NCI-H2196 (cell line): ENCODE data around the gene C1QTNF1.

ENCODE experiments used
- DNase-seq: peaks from one replicate; lab custom pipeline; 2025; ENCODE audit not compliant: unreplicated experiment; lab: John Stamatoyannopoulos, UW

C1QTNF1 gene, protein sequence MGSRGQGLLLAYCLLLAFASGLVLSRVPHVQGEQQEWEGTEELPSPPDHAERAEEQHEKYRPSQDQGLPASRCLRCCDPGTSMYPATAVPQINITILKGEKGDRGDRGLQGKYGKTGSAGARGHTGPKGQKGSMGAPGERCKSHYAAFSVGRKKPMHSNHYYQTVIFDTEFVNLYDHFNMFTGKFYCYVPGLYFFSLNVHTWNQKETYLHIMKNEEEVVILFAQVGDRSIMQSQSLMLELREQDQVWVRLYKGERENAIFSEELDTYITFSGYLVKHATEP

DNA sequence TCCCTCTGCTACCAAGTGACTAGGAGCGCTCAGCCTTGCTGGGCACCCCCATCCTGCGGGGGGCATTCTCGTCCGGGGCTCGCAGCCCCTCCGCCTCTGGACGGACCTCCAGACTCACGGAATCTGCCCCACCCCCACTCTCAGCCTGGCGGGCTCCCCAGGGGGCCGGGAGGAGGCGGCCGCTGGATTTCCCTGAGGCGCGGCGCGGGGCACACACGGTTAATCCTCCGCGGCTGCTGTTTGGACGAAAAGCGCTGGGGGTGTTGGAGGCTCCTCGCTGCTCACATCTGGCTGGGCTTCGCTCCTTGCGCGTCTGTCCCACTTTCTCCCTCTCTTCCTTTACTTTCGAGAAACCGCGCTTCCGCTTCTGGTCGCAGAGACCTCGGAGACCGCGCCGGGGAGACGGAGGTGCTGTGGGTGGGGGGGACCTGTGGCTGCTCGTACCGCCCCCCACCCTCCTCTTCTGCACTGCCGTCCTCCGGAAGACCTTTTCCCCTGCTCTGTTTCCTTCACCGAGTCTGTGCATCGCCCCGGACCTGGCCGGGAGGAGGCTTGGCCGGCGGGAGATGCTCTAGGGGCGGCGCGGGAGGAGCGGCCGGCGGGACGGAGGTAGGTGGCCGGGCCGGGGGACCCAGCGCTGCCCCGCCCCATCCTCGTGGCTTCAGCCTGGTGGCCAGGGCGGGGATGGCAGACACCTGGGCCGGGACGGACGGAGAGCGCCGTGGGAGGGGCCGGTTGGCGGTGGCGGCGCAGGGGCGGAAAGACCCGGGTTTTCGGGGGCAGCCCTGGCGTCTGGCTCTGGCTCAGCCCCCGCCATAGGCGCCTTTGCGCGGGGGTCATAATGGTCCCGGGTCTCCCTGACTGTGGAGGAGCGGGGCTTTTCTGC is at the start of gene C1QTNF1:
TSS of gene C1QTNF1 (plus strand) at position 284 of the 886 bp plus-strand sequence. CDS start 19,800 bp downstream, outside the sequence.
- no peak for DNase-seq

DNA sequence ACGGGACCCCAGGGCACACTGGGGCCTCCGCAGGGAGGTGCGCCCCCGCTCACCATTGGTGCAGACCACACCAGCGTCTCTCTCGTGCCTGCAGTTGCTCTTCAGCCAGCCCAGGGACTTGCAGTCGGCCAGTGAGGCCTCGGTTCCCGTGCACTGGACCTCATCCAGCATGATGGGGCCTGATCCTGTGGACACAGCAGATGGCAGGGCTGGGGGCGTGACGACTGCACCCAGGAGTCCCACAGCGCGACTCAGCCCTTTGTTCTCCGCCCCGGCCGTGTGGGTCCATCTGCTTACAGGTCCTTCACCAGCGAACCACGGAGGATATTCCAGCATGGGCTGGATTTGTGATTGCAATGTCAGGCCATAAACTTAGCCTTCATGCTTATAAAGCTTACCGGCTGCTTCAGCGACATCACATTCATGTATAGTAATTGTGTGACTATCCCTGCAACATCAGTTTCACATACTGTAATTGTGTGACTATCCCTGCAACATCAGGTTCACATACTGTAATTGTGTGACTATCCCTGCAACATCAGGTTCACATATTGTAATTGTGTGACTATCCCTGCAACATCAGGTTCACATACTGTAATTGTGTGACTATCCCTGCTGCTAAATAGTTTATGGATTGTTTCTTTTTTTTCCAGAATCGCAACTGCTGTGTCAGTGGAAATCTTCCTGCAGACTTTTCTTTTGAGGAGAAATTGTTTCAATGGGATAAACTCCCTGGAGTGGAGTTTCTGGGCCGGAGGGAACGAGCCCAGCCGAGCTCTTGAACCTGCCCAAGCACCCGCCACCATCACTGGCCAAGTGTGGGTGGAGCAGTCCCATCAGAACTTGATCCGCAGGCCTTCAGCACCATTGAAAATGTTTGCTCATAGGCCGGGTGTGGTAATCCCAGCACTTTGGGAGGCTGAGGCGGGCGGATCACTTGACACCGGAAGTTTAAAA is 49.1 kb upstream of the C1QTNF1 start:
- DNase-seq, result peak; percentile 84

DNA sequence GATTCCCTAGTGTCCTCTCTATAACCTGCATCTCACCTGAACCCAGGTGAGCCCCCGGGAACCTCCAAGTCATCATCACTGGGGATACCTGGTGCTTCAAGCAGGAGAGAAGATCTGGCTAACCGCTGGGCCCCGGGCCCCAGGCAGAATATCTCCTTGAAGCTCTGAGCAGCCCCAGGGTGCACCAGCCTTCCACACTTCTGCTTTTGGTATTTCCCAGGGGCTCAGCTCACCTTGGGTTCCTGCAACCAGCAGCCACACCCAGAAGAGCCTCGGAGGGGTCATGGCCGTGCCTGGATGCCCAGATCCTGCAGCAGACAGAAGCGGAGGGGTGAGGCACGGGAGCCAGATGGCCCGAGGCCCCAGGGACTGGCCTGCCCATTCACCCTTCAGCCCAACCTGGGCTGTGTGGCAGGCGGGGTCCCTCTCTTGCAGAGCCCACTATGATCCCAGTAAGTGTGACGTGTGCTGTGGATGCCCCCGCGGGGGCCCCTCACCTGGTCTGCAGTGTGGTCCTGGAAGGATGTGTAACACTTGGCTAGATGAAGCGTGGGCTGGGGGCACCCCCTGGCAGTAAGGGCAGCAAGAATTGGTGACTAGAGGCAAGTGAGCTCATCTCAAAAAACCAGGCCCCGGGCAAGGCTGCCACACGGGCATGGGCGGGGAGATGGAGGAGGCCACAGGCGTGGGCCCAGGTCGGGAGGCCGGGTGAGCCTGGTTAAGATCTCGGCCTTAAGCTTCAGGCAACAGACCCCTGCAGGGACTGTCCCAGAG is 46.9 kb upstream of the C1QTNF1 start:
- no peak for DNase-seq

DNA sequence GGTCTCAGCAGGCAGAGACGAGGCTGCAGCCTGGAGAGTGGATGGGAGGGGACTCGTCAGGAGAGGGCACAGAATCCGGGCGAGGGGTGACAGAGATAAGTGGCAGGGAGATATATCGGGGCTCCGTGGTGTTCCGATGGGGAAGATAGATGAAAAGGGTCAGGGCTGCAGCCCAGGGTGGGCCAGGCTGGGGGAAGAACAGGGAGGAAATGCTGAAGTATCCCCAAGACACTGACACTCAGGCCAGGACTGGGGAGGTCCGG is 46.4 kb upstream of the C1QTNF1 start:
- no peak for DNase-seq

DNA sequence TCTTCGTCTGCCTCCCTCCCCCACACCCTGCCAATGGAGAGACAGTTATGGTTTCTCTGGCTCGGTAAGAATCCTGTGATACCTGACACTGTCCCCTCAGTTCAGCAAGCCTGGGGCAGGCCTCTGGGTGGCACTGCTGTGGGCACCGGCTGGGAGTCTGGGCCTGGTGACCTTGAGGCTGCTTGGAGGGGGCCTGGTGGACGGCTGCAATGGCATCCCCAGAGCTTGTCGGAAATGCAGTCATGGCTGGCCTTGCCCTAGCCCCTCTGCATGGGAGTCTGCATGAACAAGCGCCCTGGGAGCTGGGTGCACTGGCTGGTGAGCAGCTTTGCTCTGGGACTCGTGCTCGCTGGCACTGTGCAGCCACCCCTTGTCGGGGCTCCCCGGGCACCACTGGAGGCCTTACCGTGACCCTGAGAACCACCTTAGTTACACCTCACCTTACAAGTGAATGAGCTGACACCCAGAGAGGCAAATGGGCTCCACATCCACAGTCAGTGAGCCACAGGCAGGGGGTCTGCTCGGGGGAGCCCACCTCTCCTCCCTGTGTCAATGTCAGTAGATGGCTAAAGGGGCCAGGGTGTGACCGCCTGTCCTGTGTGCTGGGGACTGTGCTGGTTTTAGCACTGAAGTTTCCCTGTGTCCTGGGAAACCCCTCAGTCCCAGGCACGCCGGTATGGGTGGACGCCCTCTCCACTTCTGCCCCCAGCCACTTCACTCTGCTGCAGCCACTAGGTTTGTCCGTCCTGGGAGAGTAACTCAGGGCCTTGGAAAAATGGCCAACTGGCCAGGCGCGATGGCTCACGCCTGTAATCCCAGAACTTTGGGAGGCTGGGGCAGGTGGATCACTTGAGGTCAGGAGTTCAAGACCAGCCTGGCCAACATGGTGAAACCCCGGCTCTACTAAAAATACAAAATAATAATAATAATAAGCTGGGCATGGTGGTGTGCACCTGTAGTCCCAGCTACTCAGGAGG is 45.7 kb upstream of the C1QTNF1 start:
- peak; percentile 28 for DNase-seq

DNA sequence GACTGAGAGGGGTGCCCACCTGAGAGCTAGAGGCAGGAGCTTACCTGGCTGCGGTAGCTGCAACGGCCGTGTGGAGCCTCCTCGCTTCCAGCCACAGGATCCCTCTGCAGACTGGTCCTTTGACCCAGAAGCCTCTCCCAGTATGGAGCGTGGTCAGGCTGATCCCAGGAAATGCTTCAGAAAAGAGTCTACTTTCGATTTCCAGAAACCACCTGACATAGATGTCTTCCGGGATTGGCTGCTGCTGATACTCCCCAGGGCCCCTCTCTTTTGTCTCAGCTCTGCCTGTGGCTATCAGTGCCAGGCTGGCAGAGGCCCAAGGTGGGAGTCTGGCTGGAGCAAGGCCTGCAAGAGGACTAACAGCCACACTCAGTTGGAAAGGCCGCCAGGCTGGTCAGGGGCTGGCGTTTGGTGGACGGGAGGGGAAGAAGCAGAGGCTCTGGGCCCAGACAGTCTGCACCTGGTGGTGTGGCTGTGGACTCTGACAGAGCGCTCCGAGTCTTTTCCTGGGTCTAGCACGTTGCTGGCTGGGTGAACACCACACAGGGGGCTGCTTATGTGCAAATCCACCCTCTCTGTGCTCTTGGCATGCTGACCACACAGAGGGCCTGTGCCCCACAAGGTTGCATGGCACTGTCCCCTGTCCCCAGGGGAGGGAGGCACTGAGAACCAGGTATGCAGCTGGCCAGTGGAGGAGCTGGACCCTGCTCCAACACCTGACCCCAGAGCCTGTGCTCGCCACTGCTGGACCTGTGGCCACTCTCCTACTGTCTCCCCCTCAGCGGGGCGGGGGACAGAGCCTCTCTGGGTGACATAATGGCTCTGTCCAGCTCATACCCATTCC is 44.0 kb upstream of the C1QTNF1 start, which contains the start of gene LGALS3BP:
TSS of gene LGALS3BP (minus strand) at position 144 of the 844 bp plus-strand sequence. CDS start 2,732 bp downstream, outside the sequence.
- DNase-seq, result peak; percentile 98

DNA sequence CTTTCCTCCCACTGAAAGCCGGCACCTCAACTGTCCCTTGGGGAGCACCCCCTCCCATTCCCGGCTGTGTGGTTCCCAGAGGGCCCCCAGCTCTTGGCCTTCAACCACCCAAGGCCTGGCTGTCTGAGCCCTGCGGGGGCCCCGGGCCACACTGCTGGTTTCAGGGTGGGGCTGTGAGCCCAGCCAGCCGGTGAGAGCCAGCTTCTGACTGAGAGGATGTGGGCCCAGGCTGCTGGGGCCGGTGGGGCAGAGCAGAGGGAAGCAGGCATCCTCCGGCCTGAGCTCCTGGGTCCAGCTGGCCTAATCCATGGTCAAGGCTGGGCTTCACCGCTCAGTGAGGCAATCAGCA is 43.4 kb upstream of the C1QTNF1 start:
- no peak for DNase-seq

DNA sequence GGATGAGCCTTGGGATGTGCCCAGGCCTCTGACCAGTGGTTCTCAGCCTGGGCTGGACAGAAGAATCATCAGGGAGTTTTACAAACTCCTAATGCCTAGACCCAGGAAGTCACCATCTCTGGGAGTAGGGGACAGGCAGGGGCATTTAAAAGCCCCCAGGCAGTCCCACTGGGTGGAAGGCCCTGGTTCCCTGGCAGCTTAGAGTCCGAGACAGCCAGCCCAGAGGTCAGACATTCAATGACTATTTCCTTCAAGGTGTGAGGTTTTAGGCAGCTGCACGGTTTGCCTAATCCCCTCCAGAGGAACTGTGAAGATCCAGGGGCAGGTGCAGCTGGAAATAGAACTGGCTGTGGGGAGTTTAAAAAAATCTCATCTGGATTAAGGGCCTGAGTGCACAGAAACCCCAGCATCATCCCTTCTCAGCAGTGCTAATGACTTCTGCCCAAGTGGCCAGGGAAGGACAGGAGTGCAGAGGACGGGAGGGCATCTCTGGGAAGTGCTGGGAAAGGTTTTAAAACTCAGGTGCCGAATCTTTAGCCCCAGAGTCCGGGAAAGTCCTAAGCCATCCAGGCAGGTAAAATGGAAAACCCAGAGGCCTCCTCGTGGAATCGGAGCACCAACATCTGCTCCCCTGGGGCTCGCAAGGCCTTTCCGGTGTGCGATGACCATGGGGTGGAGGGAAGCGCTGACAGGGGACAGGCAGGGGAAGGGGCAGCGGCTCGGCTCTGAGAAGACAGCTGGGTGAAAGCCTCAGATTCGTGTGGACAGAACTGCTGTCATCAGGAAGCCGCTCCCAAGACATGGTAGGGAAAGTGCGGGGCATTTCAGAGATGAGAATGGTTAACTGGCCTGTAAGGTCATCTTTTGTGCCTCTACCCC is 42.7 kb upstream of the C1QTNF1 start:
- no peak for DNase-seq

DNA sequence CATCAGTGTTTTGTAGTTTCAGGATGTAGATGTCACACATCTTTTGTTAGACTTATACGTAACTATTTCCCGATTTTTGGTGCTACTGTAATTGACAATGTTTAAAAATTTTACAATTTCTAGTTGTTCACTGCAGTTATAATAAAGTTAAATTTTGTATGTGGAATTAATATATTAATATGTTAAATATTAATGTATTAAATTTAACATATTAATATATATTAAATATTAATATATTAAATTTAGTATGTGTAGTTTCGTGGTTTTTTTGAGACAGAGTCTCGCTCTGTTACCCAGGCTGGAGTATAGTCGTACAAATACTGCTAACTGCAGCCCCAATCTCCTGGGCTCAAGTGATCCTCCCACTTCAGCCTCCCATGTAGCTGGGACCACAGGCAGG is 38.6 kb upstream of the C1QTNF1 start:
- no peak for DNase-seq

DNA sequence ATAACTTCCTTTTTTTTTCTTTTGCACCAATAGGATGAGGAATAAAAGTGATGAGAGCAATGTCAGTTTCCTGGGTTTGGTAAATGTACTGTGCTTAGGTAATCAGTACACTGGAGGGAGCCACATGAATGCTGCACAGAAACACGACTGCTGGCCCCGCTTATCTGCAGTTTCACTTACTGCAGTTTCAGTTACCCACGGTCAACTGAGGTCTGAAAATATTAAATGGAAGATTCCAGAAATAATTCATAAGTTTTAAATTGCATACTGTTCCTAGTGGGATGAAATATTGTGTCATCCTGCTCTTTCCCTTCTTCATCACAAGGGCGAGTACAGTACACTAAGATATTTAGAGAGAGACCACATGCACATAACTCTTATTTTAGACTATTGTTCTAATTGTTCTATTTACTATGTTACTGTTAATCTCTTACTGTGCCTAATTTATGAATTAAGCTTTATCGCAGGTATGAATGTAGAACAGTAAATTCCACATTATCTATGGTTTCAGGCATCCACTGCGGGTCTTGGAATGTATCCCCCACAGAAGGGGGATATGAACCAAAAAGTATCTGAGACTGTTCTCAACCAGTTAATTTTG is 37.8 kb upstream of the C1QTNF1 start:
- no peak for DNase-seq

DNA sequence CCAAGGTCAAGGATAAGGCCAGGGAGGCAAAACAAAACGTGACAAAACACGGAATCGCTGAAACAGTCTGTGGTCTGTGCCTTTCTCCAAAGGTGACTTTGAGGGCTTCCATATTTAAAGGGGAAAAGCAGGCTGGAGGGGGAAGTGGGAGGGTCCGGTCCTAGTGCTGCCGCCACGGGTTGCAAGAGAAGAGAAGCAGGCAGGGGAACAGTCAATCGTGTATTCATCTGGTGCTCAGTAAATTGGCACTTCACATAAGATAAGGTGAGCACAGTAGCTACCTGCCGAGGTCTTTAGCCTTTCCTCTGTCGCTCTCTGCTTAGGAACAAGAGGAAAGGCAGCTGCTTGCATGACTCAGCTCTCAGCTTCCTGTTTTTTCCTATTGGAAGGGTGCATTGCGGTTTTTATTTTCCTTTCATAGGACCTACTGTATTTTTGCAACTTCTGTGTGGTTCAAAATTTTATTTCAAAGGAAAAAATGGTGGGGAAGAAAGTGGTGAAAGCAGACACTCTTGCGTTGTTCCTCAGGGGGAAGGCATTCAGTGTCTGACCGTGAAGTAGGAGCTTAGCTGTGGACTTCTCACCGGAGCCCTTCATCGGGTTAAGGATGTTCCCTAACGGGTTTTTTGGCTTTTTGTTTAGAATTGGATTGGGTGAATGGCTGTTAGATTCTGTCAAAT is 37.2 kb upstream of the C1QTNF1 start:
- DNase-seq, result peak; percentile 61

DNA sequence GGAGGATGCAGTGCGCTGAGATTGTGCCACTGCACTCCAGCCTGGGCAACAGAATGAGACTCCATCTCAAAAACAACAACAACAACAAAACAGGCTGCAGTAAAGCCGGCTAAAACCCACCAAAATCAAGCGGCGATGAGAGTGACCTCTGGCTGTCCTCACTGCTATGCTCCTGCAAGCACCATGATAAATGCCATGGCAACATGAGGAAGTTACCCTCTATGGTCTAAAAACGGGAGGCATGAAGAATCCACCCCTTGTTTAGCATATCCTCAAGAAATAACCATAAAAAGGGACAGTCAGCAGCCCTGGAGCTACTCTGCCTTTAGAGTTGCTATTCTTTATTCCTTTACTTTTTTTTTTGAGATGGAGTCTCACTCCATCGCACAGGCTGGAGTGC is 35.8 kb upstream of the C1QTNF1 start:
- DNase-seq, result no peak

DNA sequence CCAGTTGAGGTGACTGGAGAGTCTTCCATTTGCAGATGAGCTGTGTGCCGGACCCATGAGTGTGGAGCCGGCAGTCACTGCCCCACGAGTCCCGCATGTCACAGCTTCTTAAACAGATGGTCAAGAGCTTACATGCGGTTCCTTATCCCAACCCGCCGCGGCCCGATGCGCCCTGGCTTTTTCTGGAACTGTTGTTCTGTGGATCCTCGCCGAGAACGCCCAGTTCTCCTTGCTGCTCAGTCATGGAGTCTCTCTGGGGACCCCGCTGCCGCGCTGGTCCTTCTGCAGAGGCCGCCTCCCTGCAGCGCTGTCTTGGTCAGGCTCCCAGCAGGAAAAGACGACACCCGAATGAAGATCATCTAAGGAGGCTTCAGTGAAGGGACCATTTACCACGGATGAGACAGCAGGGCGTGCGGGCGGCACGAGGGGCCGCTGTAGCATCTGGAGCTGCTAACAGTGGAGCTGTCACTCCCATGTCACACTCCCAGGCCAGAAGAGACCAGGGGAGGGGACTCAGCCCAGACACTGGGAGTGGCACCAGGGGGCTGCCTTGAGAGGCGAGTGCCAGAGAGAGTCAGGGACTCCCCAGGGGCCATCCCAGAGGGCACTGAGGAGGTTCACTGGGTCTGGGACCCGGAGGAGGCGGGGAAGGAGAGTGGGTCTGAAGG is 33.5 kb upstream of the C1QTNF1 start:
- DNase-seq, result no peak

DNA sequence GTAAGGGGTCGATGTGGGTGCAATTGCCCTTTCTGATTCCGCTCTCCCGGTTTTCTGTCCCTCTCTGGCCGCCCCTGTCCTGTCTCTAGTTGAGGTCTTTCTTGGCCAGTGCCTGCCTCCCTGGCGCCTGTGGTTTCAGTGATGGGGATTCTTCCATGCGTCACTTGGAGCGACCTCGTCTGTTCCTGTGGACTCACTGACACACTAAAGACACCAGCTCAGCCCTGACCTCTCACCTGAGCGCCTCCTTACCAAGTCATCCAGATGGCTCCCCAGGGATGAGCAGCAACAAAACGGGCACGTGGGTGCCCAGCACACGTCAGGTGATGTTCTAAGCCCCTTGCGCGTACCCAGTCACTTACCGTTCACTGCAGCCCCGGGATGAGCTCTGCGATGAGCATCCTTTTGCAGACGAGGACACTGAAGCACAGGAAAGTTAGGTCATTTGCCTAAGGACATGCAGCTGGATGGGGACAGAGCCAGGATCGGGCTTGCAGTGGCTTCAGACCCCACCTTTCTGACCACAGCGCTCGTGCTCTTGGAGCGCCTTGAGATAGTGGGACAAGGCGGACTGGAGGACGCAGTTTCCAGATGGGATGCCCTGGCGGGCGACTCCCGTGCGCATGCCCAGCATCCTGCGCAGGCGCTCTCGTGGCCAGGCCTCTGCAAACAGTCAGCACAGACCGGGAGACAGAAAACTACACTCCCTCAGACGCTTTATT is 32.8 kb upstream of the C1QTNF1 start:
- DNase-seq, result no peak

DNA sequence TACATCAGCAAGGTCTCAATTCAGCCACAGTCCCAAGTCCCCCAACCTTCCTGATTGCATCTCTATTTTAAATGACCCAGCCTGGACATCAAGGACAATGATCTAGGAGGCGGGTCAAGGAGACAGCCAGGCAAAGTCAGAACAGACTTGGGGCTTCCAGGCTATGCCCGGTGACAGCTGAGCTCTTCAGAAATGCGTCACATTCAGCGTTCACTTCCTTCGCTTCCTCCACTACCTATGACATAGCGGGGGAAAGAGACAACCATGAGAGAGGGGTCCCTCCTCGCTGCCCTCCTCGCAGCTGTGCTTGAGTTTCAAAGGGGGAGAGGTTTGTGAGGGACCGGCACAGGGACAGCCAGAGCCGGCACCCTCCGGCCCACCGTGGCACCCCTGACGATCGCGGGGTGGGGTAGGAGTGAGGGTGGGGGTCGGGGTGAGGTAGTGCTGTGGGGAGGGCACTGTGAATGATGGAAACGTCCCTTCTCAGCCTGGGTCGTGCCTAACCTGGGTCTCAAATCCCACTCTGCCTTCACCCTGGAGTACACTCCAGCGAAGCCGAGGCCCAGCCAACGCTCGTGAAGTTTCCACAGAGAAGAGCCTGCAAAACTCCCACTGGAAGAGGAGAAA is 31.9 kb upstream of the C1QTNF1 start:
- no peak for DNase-seq
